KMS-11 (cell line): ENCODE results near the gene LAMB1.

ENCODE experiments used
- H2AFZ ChIP-seq: fragments of 200-600 bp; sonication (generic); 2 replicates; pipeline ENCODE4 v1.6.1; 2016; ENCODE audit warnings: antibody characterized with exemption, mixed run types, low read depth
- H3K27ac ChIP-seq: fragments of 200-600 bp; sonication (generic); 2 replicates; pipeline ENCODE4 v1.6.1; 2016; ENCODE audit warnings: mild to moderate bottlenecking, mixed run types
- H3K27me3 ChIP-seq: fragments of 200-600 bp; sonication (generic); 2 replicates; pipeline ENCODE4 v1.6.1; 2017; ENCODE audit warnings: mild to moderate bottlenecking, low read depth, mixed run types, moderate library complexity; ENCODE audit not compliant: insufficient read depth
- H3K36me3 ChIP-seq: fragments of 200-600 bp; sonication (generic); 2 replicates; pipeline ENCODE4 v1.6.1; 2017; ENCODE audit warnings: mild to moderate bottlenecking, mixed run types; ENCODE audit not compliant: insufficient read depth
- H3K4me1 ChIP-seq: fragments of 200-600 bp; sonication (generic); 2 replicates; pipeline ENCODE4 v1.6.1; 2016; ENCODE audit warnings: mild to moderate bottlenecking, low read depth, mixed run types; ENCODE audit not compliant: poor library complexity, severe bottlenecking
- H3K4me2 ChIP-seq: fragments of 200-600 bp; sonication (generic); 2 replicates; pipeline ENCODE4 v1.7.0; 2016; ENCODE audit warnings: mild to moderate bottlenecking, mixed run types
- H3K4me3 ChIP-seq: fragments of 200-600 bp; sonication (generic); IDR thresholded peaks from 2 replicates; pipeline ENCODE4 v1.6.1; 2017; ENCODE audit warnings: low read depth, low read length, mixed read lengths; ENCODE audit not compliant: insufficient read depth
- H3K79me2 ChIP-seq: fragments of 200-600 bp; sonication (generic); 2 replicates; pipeline ENCODE4 v1.6.1; 2016; ENCODE audit warnings: low read depth, mixed run types; ENCODE audit not compliant: insufficient read depth
- H3K9ac ChIP-seq: fragments of 200-600 bp; sonication (generic); 2 replicates; pipeline ENCODE4 v1.6.1; 2016; ENCODE audit warnings: mild to moderate bottlenecking, mixed run types
- H4K20me1 ChIP-seq: fragments of 200-600 bp; sonication (generic); 2 replicates; pipeline ENCODE4 v1.6.1; 2016; ENCODE audit warnings: mild to moderate bottlenecking, mixed run types; ENCODE audit not compliant: insufficient read depth
- TF ChIP-seq, protein P1 (sequence below): fragments of 200-600 bp; sonication (generic); conservative IDR thresholded peaks from 2 replicates; pipeline ENCODE4 v1.6.1; 2017; ENCODE audit warnings: low read depth, mild to moderate bottlenecking, antibody characterized with exemption, low read length, moderate library complexity, mixed read lengths

LAMB1 gene

GRCh38 chr7:107918948-107919347 lies 84.0 kb downstream of the LAMB1 start:
- no peak overlapping the region for H3K4me2 ChIP-seq
- no peak overlapping the region for H3K27ac ChIP-seq
- peaks cover 3% of the 10 kb centered on the region; the same call in 1 of the 2 replicates for H3K36me3 ChIP-seq

DNA sequence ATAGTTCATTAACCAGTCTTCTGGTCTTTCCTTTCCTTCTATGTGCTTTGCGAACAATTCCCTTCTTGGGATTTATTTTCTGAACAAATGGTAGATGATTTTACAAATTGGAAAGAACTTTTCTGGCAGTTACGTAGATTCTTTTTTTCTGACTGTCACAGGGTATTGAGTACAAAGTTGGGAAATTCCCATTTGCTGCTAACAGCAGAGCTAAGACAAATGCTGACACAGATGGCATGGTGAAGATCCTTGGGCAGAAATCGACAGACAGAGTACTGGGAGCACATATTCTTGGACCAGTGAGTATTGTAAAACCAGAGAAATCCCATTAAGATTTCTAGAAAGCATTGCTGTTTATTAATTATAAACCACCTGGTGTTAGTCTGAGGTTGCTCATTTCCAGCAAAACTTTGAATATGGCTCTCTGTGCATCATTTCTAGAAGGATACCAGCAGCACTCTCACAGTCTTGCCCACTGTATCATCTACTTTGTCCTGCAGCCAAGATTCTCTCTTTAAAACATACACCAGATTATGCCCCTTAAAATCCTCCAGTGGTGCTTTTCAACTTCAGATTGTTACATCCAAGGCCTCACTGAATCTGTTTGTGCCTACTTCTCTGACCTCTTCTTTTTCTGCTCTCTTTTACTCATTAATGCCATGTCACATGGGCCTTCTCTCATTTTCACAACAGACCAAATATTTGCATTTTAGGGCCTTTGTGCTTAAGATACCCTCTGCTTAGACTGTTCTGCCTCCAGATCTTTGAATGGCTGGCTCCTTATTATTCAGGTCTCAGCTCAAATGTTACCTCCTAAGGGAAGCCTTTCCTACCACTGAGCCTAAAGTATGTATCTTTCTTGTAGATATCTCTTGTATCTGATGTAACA lies 85.0 kb downstream of the LAMB1 start:
- no peak overlapping the region for H3K9ac ChIP-seq
- H3K4me1 ChIP-seq: peaks cover 37% of the 10 kb centered on the region
- no peak overlapping the region for H3K4me3 ChIP-seq
- no peaks in the 10 kb centered on the region for H3K27me3 ChIP-seq
- H4K20me1 ChIP-seq: no peaks in the 10 kb centered on the region
- H3K27ac ChIP-seq: no peak overlapping the region
- TF ChIP-seq, protein P1, sequence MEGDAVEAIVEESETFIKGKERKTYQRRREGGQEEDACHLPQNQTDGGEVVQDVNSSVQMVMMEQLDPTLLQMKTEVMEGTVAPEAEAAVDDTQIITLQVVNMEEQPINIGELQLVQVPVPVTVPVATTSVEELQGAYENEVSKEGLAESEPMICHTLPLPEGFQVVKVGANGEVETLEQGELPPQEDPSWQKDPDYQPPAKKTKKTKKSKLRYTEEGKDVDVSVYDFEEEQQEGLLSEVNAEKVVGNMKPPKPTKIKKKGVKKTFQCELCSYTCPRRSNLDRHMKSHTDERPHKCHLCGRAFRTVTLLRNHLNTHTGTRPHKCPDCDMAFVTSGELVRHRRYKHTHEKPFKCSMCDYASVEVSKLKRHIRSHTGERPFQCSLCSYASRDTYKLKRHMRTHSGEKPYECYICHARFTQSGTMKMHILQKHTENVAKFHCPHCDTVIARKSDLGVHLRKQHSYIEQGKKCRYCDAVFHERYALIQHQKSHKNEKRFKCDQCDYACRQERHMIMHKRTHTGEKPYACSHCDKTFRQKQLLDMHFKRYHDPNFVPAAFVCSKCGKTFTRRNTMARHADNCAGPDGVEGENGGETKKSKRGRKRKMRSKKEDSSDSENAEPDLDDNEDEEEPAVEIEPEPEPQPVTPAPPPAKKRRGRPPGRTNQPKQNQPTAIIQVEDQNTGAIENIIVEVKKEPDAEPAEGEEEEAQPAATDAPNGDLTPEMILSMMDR: no peak
- peaks cover 4% of the 10 kb centered on the region; the same call in 1 of the 2 replicates for H3K79me2 ChIP-seq
- H2AFZ ChIP-seq: no peak overlapping the region
- peaks cover 3% of the 10 kb centered on the region; the same call in 1 of the 2 replicates for H3K36me3 ChIP-seq
- H3K4me2 ChIP-seq: no peak overlapping the region

More at GRCh38 chr7:107918948-107919347, 84.0 kb downstream of the LAMB1 start:
- H3K79me2 ChIP-seq: no peaks in the 10 kb centered on the region; the same call in 1 of the 2 replicates
- TF ChIP-seq, protein P1: no peak
- H3K4me1 ChIP-seq: peaks cover 39% of the 10 kb centered on the region
- no peak overlapping the region for H3K4me3 ChIP-seq
- H2AFZ ChIP-seq: no peak overlapping the region
- no peaks in the 10 kb centered on the region for H4K20me1 ChIP-seq
- H3K27me3 ChIP-seq: no peaks in the 10 kb centered on the region
- no peak overlapping the region for H3K9ac ChIP-seq

- TF ChIP-seq, protein P1: no peak
- peaks cover 7% of the 10 kb centered on the region; the same call in 1 of the 2 replicates for H3K79me2 ChIP-seq
- no peak overlapping the region for H3K4me2 ChIP-seq
- H2AFZ ChIP-seq: no peak overlapping the region
- H3K4me1 ChIP-seq: peaks cover 31% of the 10 kb centered on the region
- no peaks in the 10 kb centered on the region for H4K20me1 ChIP-seq
- no peak overlapping the region for H3K4me3 ChIP-seq
- H3K36me3 ChIP-seq: peaks cover 8% of the 10 kb centered on the region; the same call in 1 of the 2 replicates
- no peak overlapping the region for H3K9ac ChIP-seq
- H3K27me3 ChIP-seq: no peaks in the 10 kb centered on the region
- no peak overlapping the region for H3K27ac ChIP-seq
Measured at GRCh38 chr7:107915541-107915940, 87.4 kb downstream of the LAMB1 start.

- Histone ChIP-seq H3K36me3 (peaks cover 9% of the 10 kb centered on the region; the same call in 1 of the 2 replicates), H3K9ac (no peak overlapping the region), H3K4me1 (peaks cover 24% of the 10 kb centered on the region), H3K4me3 (no peak overlapping the region), H3K4me2 (no peak overlapping the region), H2AFZ (no peak overlapping the region), H3K27me3 (no peaks in the 10 kb centered on the region), H4K20me1 (no peaks in the 10 kb centered on the region), H3K27ac (no peak overlapping the region), H3K79me2 (peaks cover 7% of the 10 kb centered on the region; the same call in 1 of the 2 replicates)
- TF ChIP-seq, protein P1: no peak
Measured at GRCh38 chr7:107914831-107915230, 88.1 kb downstream of the LAMB1 start.
